Mesenteric fat pad (tissue), 1 donor: Measurements from ENCODE around the gene SLC35E3. TPM values are rescaled to one million over a fixed set of nuclear protein-coding genes. Genes with fewer than 3 reads are reported as not detected.

Source experiments
- DNase-seq: peaks from one replicate; pipeline ENCODE4 v3.0.0-alpha.2; 2020; ENCODE audit warnings: low spot score
- long read RNA-seq: library from polyadenylated mRNA; unstranded; transcript quantifications from one replicate; pipeline ENCODE4 v2.0.0, GENCODE V29; 2020
- total RNA-seq: library from RNA; stranded (reverse); fragmentation: NEBNext Ultra II Directional; extraction: Animal tissue kit (Norgen Biotek cat#: 25700); gene quantifications from one replicate; pipeline ENCODE4 v1.2.1, GENCODE V29; 2021
- donor health status: DM: yes; HTN: yes; CAD: no.

Gene SLC35E3
- 8.7 TPM for total RNA-seq
- long read RNA-seq, full-length matches to known transcripts, result 37 of 54 reads
- long read RNA-seq, partial matches to known transcripts, result 10 of 54 reads
- long read RNA-seq, other reads (novel, unspliced or antisense), result 7 of 54 reads

- DNase-seq, result peak; percentile 98
These were observed at the start of gene SLC35E3 for GRCh38 chr12:68745904-68746571. Gene SLC35E3, plus strand, starts transcription at chr12:68746176. Its CDS starts 202 bp downstream, at chr12:68746378.

GRCh38 chr12:68699486-68699885 is 46.5 kb upstream of the SLC35E3 start:
- no peak for DNase-seq

GRCh38 chr12:68727776-68728175 is 18.2 kb upstream of the SLC35E3 start:
- no peak for DNase-seq

- DNase-seq, result no peak
These were observed 12.3 kb upstream of the SLC35E3 start for GRCh38 chr12:68733661-68734071.

GRCh38 chr12:68739891-68740290 is 6.1 kb upstream of the SLC35E3 start:
- DNase-seq, result no peak

- DNase-seq, result no peak
These were observed 2.6 kb upstream of the SLC35E3 start for GRCh38 chr12:68743356-68743755.

- no peak for DNase-seq
These were observed 536 bp upstream of the SLC35E3 start for GRCh38 chr12:68745376-68745903.

- no peak for DNase-seq
These were observed 700 bp downstream of the SLC35E3 start for GRCh38 chr12:68746572-68747180.

GRCh38 chr12:68749443-68749842 is 3.5 kb downstream of the SLC35E3 start:
- no peak for DNase-seq

GRCh38 chr12:68749861-68750260 is 3.9 kb downstream of the SLC35E3 start:
- no peak for DNase-seq

- DNase-seq, result no peak
These were observed 4.5 kb downstream of the SLC35E3 start for GRCh38 chr12:68750506-68750905.

GRCh38 chr12:68755536-68756243 is 9.7 kb downstream of the SLC35E3 start:
- no peak for DNase-seq

GRCh38 chr12:68759852-68760251 is 13.9 kb downstream of the SLC35E3 start:
- no peak for DNase-seq

- DNase-seq, result no peak
These were observed 14.9 kb downstream of the SLC35E3 start for GRCh38 chr12:68760806-68761441.

GRCh38 chr12:68761442-68761812 is 15.5 kb downstream of the SLC35E3 start:
- DNase-seq, result no peak

- DNase-seq, result no peak
These were observed 16.1 kb downstream of the SLC35E3 start for GRCh38 chr12:68761901-68762630.

- no peak for DNase-seq
These were observed 16.7 kb downstream of the SLC35E3 start for GRCh38 chr12:68762691-68763090.

GRCh38 chr12:68765696-68766095 is 19.7 kb downstream of the SLC35E3 start:
- DNase-seq, result no peak

- DNase-seq, result no peak
These were observed 20.7 kb downstream of the SLC35E3 start for GRCh38 chr12:68766646-68767045.

- DNase-seq, result no peak
These were observed 21.2 kb downstream of the SLC35E3 start for GRCh38 chr12:68767191-68767590.

GRCh38 chr12:68768431-68768939 is 22.5 kb downstream of the SLC35E3 start:
- no peak for DNase-seq
